Fibroblast of peridontal ligament (primary cell): ENCODE results near the gene ADGRD2.

ENCODE experiments used
- DNase-seq: peaks from one replicate; pipeline ENCODE4 v3.0.0-alpha.2; 2010; ENCODE audit errors: extremely low read depth

The ADGRD2 gene

DNA sequence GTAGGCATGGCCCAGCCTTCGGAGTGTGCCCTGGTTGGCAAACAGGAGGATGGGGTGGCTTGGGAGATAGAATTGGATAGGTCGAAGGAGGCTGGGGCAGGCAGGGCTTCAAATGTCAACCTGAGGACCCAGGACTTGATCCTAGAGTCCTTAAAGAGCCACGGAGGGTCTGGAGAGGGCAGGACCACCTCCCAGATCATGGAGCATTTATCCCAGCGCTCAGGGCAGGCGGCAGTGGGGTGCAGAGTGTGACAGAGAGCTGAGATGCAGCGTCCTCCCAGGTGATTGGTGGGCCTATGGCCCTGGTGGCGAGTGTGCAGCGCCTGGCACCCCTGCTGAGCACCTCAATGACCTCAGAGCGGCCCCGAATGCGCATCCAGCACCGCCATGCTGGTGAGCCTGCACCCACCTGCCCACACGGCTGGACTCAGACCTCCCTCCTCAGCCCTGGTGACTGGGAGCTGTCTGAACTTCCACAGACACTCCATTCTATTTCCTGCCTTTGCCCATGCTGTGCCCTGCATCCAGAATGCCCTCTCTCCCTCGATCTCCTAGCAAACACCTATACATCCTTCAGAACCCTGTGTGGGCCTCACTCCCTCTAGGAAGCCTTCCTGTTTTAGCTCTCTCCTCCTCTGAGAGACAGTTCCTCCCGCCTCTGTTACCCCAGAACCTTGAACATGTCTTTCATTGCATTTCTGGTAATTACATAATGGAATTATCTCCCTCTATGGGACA lies 6.3 kb downstream of the ADGRD2 start:
- DNase-seq: no peak

DNA sequence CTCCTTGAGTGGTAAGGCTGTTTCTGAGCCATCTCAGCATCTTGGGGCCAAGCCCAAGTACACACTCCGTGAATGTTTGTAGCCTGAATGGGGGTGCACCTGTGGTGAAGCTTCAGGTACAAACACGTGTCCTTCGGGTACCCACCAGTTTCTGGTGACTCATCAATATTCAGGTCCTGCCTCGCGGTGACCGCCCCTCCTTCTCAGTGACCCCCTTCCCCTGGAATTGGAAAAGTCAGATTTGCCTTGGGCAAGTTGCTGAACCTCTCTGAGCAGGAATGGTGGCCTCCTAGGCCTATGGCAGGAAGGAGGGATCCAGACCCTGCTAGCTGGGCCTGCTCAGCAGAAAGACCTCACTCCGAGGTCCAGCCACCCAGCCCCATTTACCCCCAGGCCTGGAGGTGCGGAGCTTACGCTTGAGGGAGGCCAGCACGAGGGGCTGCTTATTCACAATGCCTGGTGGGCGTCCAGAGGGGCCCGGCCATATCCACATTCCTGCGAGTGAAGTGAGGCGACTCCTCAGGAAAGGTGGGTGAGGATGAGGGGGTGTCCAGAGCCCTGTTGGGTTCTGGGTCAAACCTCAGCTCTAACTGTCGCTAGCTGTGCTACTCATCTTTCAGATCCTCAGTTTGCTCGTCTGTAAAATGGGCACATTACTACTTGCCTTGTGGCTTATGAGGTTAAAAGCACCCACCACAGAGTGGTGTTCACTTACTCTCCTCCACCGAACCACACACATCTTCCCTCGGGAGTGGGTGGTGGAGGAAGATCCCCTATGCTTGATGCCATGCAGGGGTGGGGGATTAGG lies 7.0 kb downstream of the ADGRD2 start:
- no peak for DNase-seq

DNA sequence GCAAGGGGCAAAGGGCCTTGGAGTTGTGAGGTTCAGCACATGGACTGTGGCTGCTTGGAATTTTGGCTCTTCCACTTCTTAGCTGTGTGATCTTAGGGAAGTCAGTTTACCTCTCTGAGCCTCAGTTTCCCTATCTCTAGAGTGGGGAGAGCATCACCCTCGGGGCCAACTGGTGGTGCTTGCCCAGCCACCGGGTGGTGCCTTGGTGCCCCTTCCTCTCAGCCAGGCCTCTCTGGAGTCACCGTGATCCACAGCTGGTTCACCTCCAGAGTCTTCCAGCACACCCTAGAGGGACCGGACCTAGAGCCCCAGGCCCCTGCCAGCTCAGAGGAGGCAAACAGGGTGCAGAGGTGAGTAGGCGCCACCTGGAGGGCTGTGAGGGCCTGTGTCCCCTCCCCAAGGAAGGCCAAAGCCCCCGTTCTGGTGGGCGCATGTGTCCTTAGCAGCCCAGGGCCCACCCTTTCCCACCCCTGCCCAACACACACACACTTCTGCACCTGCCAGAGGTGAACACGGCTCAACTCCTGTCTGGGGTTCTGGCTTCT lies 7.7 kb downstream of the ADGRD2 start:
- no peak for DNase-seq

DNA sequence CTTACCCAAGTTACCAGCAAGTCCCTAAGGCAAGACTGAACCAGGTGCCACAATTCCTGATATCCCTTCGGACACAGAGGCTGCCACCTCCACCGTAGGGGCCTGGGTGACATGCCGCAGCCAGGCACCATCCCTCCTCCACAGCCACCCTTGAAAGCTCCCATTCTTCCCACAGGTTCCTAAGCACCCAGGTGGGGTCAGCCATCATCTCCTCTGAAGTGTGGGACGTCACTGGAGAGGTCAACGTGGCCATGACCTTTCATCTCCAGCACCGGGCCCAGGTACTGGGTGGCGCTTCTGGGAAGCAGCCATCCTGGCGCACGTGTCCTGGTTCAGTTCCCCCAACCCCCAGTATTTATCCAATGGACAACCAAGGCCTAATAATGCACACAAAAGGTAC lies 8.2 kb downstream of the ADGRD2 start:
- DNase-seq: no peak

DNA sequence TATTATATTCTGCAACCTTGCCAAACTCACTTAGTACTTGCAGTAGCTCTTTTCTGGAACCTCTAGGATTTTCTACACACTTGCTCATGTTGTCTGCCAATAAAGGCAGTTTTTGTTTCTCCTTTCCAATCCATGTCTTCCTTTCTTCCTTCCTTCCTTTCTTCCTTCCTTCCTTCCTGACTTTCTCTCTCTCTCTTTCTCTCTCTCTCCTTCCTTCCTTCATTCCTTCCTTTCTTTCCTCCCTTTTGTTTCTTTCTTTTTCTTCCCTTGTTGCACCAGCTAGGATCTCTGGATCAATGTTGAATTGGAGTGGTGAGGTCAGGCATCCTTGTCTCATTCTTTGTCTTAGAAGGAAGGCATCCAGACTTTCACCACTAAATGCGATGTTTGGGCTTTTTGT lies 12.5 kb downstream of the ADGRD2 start:
- no peak for DNase-seq

DNA sequence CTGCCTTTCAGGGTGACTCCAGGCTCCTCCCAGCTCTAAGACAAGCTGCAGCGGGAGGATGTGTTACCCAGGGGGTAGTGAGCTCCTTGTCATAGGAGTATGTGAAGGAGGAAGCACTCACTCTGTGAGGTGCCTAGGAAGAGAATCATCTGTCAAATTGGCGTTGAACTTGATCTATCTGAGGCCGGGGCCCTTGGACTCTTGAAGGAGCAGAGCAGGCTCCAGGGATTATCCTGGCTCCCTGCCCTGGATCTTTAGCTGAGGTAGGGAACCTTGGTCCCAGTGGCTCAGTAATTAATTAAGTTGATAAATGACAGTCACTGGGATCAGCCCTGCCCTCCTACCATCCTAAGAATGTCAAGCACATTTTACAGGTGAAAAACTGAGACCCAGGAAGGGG lies 15.5 kb downstream of the ADGRD2 start:
- DNase-seq: no peak

DNA sequence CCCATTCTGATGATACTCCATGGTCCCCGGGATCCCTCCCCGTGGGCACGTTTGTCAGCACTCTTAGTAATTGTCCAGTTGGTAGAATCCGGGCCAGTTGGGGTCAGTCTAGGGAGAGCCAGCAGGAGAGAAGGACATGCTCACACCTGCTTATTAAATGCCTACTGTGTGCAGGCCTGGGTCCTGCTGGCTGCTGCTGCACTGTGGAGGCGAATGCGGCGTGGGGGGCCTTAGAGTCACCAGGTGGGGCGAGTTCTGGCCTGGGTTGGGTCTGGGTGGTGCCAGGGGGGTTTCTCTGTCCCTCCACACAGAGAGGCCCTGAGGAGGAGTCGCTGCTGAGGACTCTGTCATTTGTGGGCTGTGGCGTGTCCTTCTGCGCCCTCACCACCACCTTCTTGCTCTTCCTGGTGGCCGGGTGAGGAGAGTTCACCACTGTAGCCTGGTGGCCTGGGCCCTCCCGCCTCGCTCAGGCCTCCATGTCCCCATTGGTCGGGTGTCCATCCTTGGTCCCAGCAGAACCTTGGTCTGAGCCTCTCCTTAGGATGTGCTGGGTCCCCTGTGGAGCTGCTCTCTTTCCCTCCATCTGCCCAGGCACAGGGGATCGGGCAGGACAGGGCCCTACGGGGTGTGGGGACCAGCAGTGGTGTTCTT lies 17.3 kb downstream of the ADGRD2 start:
- no peak for DNase-seq

DNA sequence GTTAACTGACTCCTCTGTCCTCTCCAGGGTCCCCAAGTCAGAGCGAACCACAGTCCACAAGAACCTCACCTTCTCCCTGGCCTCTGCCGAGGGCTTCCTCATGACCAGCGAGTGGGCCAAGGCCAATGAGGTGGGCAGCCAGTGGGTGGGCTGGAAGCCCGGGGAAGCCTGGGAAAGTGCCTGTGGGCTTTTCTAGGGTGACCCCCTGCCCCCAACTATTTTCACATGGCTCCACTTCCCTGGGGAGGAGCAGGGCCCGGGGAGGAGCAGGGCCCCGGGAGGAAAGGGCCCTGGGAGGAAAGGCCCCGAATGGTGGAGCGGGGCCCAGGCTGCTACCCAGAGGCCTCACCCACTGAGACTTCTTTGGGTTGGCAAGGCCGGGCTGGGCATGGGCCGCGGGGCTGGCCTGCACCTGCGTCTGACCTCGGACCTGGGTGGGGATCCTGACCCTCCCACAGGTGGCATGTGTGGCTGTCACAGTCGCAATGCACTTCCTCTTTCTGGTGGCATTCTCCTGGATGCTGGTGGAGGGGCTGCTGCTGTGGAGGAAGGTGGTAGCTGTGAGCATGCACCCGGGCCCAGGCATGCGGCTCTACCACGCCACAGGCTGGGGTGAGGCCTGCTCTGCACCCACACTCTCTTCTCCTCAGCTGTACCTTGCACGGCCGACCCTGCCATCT lies 17.9 kb downstream of the ADGRD2 start:
- DNase-seq: no peak

DNA sequence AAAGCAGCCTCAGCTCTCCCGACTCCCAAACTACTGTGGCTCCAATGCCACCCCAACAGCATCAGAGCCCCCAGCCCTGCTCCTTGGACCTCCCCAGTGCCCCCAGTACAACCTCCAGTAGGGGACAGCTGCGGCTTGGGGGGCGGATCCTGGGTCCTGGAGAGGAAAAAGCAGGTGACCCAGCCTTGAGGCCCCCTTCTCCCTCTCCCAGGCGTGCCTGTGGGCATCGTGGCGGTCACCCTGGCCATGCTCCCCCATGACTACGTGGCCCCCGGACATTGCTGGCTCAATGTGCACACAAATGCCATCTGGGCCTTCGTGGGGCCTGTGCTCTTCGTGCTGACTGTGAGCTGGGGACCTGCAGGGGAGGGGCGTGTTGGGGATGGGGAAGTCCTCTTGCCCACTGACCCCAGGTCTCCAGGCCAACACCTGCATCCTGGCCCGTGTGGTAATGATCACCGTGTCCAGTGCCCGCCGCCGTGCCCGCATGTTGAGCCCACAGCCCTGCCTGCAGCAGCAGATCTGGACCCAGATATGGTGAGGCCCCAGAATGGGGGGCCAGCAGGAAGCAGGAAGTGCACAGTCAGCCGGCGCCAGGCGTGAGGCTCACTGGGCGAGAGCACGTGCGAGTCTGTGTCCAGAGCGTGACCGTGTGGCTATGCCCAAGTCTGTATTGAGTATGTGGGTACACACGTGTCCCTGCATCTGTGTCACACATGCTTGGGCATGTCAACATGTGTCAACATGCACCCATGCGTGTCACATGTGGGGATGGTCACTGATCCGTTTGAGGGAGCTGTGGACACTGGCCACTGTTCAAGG lies 19.0 kb downstream of the ADGRD2 start:
- DNase-seq: no peak

DNA sequence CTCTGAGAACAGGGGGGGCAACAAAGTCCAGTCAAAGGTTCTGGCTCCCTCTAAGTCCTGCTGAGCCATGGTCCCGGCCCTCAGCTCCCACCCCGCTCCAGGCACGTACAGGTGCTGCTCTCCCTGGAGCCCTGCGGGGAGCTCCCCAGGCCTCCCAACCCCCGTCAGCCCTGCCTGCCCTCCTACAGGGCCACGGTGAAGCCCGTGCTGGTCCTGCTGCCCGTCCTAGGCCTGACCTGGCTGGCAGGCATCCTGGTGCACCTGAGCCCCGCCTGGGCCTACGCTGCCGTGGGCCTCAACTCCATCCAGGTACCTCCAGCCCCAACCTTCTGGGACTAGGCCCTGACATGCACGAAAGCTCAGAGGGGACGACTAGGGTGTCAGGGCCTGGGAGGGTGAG lies 20.1 kb downstream of the ADGRD2 start:
- no peak for DNase-seq

DNA sequence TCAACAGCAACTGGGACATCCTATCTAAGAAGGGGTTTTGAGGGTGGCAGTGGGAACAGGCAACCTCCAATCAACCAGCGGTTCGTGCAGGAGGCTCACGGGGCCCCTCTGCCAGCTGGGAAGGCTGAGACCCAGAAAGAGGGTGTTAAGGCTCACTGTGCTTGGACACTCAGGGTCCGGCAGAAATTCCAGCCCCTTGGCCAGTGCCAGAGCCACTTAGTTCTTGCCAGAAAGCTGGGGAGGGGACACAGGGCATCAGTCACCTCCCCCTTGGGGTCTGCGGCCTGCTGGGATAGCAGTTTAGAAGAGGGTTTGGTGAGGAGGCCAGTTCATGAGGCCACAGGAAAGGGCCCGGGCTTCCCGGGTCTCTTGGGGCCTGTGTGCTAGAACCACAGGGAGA lies 20.5 kb downstream of the ADGRD2 start:
- DNase-seq: no peak

DNA sequence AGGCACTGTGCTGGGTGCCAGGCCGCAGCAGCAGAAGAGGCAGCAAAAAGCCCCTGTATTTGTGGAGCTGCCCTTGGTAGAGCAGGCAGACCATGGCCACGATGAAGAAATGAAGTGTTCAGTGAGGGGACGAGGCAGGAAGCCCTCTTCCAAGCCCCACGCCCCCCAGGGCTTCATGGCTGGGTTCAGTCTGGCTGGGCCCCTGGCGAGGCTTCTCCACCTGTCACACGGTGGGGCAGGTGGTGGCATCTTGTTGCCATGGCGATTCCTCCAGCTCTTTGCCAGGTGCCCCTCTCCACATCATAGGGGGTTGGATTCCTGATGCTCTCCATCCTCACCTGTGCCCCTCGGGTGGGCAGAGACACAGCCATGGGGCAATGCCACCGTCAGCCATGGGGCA lies 21.5 kb downstream of the ADGRD2 start:
- DNase-seq: no peak

DNA sequence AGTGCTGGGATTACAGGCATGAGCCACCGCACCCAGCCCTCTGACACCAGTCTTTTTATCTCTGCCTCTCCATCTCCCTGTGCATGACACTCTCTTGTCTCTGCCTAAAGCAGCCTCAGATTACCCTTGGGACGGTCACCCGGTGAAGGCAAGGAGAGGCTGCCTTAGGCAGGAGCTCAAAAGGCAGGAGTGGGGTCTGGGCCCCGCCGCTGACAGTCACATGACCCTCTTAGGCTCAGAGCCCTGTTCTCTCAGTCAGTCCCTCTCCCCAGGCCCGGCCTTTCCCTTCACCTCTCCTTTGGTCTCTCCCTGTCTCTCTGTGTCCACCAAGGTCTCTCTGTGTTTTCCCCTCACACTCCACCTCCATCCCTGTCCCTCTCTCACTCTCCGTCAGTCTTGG lies 22.5 kb downstream of the ADGRD2 start:
- no peak for DNase-seq

DNA sequence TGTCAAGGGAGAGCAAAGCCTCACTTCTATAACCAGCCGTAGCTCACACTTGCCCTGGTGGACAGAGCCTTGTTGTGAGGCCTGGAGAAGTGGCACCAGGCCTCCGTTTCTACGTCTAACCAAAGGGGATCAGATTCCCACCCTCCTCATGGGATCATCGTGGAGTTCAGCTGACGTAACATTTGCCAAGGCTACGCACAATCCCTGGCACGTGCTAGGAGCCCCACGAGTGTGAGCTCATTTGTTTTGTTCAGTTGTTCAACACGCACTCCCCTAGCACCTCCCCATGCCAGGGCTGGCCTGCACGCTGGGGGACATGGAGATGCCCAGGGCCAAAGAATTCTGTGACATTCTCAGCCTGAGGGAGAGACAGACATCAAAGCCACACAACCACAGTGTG lies 23.1 kb downstream of the ADGRD2 start:
- DNase-seq: no peak

DNA sequence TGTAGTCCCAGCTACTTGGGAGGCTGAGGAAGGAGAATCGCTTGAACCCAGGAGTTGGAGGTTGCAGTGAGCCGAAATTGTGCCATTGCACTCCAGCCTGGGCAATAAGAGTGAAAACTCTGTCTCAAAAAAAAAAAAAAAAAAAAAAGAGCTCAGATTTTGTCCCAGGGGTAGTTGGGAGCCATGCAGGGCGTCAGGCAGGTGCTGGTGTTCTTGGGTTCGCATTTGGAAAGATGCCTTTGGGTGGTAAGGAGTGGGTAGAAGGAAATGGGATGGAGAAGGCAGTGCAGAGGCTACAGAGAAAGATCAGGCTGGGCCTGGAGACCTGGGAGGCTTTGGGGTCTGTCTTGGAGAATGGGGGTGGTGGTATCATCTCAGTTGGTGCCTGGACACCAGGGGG lies 23.9 kb downstream of the ADGRD2 start:
- no peak for DNase-seq

DNA sequence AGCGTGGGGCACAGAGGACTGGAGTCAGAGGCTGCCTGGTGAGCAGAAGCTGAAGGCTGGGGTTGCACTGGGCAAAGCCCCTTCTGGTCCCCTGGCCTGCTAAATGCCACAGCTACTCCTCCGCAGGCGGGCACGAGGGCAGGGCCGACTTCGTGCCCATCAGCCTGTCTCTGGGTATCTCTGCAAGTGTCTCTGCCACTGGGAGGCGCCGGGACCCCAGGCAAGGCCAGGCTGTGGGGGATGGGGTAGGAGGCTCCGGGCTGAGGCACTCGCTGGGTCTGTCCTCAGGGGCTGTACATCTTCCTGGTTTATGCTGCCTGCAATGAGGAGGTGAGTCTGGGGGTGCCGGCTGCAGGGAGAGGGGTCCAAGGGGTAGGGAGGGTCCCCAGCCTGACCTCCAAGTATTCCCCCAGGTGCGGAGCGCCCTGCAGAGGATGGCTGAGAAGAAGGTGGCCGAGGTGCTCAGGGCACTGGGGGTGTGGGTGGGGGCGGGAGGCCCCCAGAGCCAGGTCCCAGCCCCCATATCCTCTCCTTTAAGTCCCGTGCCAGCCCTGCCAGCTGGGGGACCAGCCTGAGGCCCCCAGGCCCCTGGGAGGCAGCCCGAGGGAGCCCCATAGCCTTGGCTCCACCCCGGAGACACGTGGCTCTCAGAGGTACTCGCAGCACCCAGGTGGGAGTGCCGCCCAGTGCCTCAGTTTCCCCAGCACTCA lies 25.1 kb downstream of the ADGRD2 start:
- DNase-seq: no peak

DNA sequence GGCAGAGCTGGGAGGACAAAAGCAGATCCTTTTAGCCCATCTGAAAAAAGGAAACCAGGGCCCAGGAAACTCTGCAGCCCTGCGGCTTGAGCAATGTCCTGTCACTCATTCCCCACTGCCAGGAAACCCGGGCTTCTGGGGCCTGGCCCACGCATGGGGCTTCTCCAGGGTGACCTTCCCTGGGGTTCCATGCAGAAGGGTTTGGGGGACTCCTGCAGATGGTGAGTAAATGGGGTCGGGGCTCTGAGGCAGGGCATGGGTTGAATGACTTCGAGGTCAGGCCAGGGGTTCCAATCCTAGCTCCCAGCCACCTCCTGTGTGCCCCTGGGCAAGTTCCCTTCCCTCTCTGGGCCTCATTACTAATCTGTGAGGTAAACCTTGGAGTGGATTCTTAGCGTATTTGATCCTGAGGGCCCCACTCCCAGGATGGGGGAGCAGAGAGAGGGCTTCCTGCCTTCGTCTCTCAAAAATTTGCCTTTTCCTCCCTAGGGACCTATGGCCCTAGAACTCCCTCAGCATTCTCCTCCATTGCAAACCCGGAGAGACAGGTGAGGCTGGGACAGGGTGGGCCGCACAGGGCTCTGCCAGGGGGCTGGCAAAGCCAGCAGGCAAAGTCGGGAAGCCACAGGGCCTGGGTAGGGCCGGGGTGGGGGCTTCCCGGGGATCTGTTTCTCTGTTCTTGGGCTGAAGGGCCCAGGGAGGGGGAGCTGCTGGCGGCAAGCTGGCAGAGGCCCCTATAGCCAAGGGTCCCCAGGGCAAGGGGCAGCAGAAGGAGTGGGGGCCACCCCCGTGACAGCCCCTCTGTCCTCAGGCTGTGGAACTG lies 25.8 kb downstream of the ADGRD2 start:
- no peak for DNase-seq

DNA sequence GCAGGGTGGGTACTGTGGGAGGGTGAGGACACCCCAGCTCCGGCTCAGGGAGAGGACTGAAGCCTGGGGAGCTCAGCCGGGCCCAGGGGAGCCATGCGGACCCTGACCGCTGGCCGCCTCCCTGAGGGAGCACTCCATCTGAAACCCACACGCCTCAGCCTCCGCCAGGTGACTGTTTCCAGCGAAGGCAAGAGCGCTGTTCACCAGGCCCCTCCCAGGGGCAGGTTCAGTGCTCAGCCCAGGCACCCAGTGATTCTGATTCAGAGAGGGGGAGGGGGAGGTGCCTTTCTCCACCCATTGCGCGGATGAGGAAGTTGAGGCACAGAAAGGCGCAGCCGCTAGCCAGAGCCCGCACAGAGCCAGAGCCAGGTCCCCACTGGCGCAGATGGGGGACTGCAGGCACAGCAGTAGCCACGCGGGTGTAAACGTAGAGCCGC lies 27.0 kb downstream of the ADGRD2 start:
- no peak for DNase-seq

DNA sequence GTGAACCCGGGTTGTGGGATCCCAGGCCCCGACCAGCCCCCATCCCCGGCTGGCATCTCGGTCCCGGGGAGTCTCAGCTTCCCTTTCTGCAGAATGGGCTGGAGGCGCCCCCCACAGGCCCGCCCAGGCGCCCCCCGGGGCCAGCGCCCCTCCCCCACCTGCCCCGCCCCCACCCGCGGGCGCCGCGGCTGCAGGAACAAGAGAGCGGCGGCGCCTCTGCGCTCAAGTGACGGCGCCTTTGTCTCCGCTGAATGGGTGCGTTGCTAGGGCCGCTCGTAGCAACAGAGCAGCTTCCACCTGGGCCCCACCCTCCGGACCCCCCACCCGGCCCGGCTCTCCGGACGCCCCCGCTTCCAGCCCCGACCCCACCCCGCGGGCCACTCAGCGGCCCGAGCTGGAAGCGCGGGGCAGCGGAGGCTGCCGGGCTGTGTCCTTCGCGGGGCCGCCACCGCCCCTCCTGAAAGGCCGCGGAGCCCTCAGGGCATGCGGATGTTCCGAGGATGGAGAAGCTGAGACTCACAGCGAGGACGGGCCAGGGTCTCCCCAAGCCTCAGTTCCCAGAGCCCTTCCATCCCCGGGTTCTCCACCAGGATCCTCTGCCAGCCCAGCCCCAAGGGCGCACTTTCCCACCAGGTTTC lies 27.5 kb downstream of the ADGRD2 start:
- no peak for DNase-seq
